Nephron (organoid): ENCODE data around the gene FAH.
"Not testable (repeated sequence)": the region's sequence is repeated elsewhere in the genome, so short reads cannot be mapped to it uniquely, and the experiment has no call there.

ENCODE experiments used
- H3K27ac Mint-ChIP-seq, 3 experiments: 2 replicates each; pipeline ENCODE4 v1.8.0; 2020; ENCODE audit warnings: mixed read lengths in 3 of 3, mild to moderate bottlenecking in 2 of 3, moderate library complexity in 1 of 3
- H3K27me3 Mint-ChIP-seq: 2 replicates; pipeline ENCODE4 v1.8.0; 2021; ENCODE audit warnings: low read depth, mild to moderate bottlenecking, moderate library complexity, mixed read lengths
- H3K36me3 Mint-ChIP-seq: 2 replicates; pipeline ENCODE4 v1.8.0; 2020; ENCODE audit warnings: low read depth, mixed read lengths
- H3K4me1 Mint-ChIP-seq: 2 replicates; pipeline ENCODE4 v1.8.0; 2020; ENCODE audit warnings: mixed read lengths
- H3K4me3 Mint-ChIP-seq, 3 experiments: 2 replicates each; pipeline ENCODE4 v1.8.0; 2020; ENCODE audit warnings: mild to moderate bottlenecking in 3 of 3, mixed read lengths in 3 of 3, moderate library complexity in 2 of 3
- H3K9me3 Mint-ChIP-seq: 2 replicates; pipeline ENCODE4 v1.8.0; 2020; ENCODE audit warnings: mixed read lengths
- TF ChIP-seq, protein P1 (sequence below), 3 experiments: fragments of 200-600 bp; sonication (generic); IDR thresholded peaks; one replicate each; pipeline ENCODE4 v1.5.0; 2021; ENCODE audit warnings: antibody characterized with exemption in 3 of 3; ENCODE audit not compliant: unreplicated experiment in 3 of 3

FAH gene

DNA sequence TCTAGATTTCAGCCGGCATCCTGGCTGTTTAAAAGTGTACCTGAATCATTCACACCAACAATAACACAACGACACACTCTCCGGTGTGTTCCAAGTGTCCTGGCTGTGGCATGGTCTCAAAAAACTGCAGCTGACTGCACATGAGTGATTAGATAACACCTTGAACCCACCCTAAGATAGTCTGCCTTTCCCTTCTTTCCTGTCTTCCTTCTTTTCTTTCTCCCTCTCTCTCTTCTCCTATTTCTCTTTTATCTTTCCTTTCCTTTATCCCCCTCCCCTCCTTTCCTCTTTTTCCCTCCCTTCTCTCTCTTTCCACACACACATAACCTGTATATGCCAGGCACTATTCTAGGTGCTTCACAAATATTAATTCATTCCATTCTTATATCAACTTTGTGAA, 1.2 kb upstream of the FAH start:
- H3K4me1 Mint-ChIP-seq, result peaks cover 40% of the 10 kb centered on the region
- no peaks in the 10 kb centered on the region for H3K36me3 Mint-ChIP-seq
- H3K4me3 Mint-ChIP-seq, result peak overlapping the region; percentile 82 to 88 (median 88)
- H3K27me3 Mint-ChIP-seq, result no peaks in the 10 kb centered on the region
- H3K9me3 Mint-ChIP-seq, result no peaks in the 10 kb centered on the region
- TF ChIP-seq, protein P1, sequence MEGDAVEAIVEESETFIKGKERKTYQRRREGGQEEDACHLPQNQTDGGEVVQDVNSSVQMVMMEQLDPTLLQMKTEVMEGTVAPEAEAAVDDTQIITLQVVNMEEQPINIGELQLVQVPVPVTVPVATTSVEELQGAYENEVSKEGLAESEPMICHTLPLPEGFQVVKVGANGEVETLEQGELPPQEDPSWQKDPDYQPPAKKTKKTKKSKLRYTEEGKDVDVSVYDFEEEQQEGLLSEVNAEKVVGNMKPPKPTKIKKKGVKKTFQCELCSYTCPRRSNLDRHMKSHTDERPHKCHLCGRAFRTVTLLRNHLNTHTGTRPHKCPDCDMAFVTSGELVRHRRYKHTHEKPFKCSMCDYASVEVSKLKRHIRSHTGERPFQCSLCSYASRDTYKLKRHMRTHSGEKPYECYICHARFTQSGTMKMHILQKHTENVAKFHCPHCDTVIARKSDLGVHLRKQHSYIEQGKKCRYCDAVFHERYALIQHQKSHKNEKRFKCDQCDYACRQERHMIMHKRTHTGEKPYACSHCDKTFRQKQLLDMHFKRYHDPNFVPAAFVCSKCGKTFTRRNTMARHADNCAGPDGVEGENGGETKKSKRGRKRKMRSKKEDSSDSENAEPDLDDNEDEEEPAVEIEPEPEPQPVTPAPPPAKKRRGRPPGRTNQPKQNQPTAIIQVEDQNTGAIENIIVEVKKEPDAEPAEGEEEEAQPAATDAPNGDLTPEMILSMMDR (IDR thresholded peaks at IDR 0.05; ENCODE audit: unreplicated experiment in 3 of 3), result no peak
- peak overlapping the region in 1 of 3 experiments; percentile 80 for H3K27ac Mint-ChIP-seq

DNA sequence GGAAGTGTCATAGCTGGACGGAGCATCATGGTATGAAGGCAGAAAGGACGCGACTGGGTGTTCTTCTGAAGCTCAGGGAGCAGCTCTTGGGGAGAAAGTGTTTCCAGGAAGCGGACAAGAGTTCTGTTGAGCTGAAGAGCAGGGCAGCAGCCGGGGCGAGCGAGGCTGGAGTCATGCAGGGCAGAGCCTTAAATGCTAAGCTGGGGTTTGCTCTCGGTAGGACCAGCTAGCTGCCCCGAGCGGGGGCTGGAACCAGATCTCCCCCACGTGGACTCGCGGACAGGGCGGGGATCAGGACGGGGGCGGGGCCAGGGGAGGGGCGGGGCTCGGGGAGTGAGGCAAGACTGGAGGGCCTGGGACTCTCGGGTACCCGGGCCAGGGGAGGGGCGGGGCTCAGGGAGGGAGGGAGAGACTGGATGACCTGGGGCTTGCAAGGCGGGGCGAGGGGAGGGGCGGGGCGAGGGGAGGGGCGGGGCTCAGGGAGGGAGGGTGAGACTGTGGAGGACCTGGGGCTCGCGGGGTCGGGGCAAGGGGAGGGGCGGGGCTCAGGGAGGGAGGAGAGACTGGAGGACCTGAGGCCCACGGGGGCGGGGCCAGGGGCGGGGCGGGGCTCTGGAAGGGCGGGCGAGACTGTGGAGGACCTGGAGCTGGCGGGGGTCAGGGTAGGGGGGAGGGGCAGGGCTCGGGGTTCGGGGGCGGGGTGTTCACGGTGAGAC, 461 bp upstream of the FAH start:
- Mint-ChIP-seq H3K36me3 (no peaks in the 10 kb centered on the region), H3K4me3 (peak overlapping the region; percentile 93 to 96 (median 95)), H3K9me3 (no peaks in the 10 kb centered on the region), H3K27me3 (no peaks in the 10 kb centered on the region), H3K27ac (peak overlapping the region in 2 of 3 experiments; percentile 66 to 80), H3K4me1 (peaks cover 40% of the 10 kb centered on the region)
- TF ChIP-seq, protein P1 (IDR thresholded peaks at IDR 0.05; ENCODE audit: unreplicated experiment in 3 of 3), result no peak

DNA sequence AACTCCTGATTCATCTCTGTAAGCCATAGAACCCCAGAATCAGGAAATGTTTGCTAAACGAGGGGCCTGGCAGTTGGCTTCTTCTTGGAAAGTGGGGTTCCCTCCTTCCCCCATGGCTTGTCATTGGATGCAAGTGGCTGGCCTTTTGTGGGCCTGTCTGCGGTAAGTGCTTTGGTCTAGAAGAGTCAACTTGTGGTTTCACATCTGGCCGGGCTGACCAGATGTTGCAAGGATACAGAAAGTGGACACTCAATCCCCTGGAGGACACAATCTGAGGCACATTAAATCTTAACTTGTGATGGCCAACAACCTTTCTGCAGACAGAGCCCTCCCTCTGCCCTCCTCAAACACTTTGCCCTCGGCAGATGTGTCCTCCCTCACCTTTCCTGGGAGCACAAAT, 1.1 kb downstream of the FAH start:
- H3K27ac Mint-ChIP-seq, result peak overlapping the region; percentile 48 to 93 (median 86)
- no peaks in the 10 kb centered on the region for H3K9me3 Mint-ChIP-seq
- H3K4me3 Mint-ChIP-seq, result peak overlapping the region; percentile 93 to 96 (median 95)
- H3K27me3 Mint-ChIP-seq, result no peaks in the 10 kb centered on the region
- H3K4me1 Mint-ChIP-seq, result peaks cover 40% of the 10 kb centered on the region
- TF ChIP-seq, protein P1 (IDR thresholded peaks at IDR 0.05; ENCODE audit: unreplicated experiment in 3 of 3), result no peak
- peaks cover 3% of the 10 kb centered on the region for H3K36me3 Mint-ChIP-seq

DNA sequence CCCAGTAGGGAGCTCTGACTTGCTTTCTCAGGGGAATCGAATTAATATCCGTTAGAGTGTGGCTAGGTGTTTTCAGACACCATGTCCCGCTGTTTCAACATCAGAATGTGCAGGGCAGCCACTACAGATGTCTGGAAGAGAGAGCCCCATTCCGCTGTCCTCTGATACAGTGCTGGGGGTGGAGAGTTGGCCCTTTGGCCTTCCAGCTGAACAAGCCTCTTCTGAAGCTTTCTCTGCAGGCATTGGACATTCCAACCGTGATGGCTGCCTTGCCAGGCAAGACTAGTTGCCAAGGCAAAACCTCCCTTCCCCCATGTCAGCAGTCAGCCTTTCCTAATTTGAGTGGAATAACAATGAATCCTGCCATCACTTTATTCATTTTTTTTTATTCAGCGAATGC, 1.5 kb downstream of the FAH start:
- Mint-ChIP-seq H3K9me3 (no peaks in the 10 kb centered on the region), H3K36me3 (peaks cover 5% of the 10 kb centered on the region), H3K27ac (peak overlapping the region; percentile 48 to 93 (median 86)), H3K27me3 (no peaks in the 10 kb centered on the region), H3K4me3 (peak overlapping the region; percentile 93 to 96 (median 95)), H3K4me1 (peaks cover 40% of the 10 kb centered on the region)
- TF ChIP-seq, protein P1 (IDR thresholded peaks at IDR 0.05; ENCODE audit: unreplicated experiment in 3 of 3), result no peak

DNA sequence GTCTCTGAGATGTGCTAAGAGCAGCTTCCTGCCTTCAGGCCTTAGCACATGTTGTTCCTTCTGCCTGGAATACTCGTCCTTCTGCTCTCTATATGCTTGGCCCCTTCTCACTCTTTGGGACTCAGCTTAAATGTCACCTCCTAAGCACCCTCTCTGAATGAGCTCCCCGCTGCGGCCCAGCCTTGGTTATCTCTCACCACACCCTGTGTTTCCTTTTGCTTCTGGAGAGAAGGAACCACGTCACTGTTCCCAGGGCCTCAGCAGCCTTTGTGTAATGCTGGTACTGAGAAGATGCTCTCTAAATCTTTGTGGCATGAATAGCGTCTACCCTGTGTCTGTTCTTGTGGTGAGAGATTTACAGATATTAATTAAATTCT, 2.2 kb downstream of the FAH start:
- TF ChIP-seq, protein P1 (IDR thresholded peaks at IDR 0.05; ENCODE audit: unreplicated experiment in 3 of 3), result no peak
- H3K27me3 Mint-ChIP-seq, result no peaks in the 10 kb centered on the region

DNA sequence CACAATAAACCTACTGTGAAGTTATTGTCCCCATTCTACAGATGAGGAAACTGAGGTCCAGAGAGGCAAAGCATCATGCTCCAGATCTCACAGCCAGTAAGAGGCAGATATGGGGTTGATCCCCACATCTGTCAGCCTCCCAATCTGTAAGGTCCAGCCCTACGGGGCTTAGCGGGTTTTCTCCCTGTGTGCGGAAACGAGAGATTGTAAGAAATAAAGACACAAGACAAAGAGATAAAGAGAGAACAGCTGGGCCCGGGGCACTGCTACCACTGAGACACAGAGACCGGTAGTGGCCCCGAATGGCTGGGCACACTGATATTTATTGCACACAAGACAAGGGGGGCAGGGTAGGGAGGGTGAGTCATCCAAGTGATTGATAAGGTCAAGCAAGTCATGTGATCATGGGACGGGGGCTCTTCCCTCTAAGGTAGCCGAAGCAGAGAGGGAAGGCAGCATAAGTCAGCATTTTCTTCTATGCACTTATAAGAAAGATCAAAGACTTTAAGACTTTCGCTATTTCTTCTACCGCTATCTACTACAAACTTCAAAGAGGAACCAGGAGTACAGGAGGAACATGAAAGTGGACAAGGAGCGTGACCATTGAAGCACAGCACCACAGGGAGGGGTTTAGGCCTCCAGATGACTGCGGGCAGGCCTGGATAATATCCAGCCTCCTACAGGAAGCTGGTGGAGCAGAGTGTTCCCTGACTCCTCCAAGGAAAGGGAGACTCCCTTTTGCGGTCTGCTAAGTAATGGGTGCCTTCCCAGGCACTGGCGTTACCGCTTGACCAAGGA, 2.8 kb downstream of the FAH start:
- Mint-ChIP-seq H3K4me3 (peak overlapping the region; percentile 56 to 95 (median 93)), H3K36me3 (peaks cover 16% of the 10 kb centered on the region), H3K4me1 (peaks cover 37% of the 10 kb centered on the region), H3K27ac (peak overlapping the region; percentile 48 to 67 (median 62))
- H3K27me3 Mint-ChIP-seq, H3K9me3 Mint-ChIP-seq: not testable (repeated sequence)

More for the DNA sequence above, 2.2 kb downstream of the FAH start:
- Mint-ChIP-seq H3K4me3 (peak overlapping the region; percentile 93 to 96 (median 95)), H3K9me3 (no peaks in the 10 kb centered on the region), H3K27ac (peak overlapping the region; percentile 28 to 93 (median 48)), H3K4me1 (peaks cover 40% of the 10 kb centered on the region), H3K36me3 (peaks cover 11% of the 10 kb centered on the region)
